ENCODE measurements around the gene FRA10AC1.

DNA sequence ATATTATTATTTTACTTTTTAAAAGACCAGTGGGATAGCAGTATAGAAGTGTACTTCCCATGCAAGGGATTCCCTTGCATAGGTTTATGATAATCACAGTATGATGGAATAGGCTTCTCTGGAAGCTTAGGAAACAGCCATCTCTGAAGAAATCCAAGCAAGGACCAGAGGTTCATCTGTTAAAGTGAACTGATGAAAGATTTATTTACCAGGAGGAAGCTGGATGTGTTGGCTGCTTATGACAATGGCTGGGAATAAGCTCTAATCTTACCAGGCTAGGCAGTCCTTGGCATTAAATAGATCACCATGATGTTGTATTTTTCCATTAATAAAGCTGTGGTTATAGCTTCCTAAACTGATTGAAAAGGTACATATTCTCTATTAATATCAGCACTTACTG lies 32.0 kb downstream of the FRA10AC1 start:
- TF ChIP-seq NFIC (IDR thresholded peaks at IDR 0.05; ENCODE audit: low read depth, low read length) (no peak), BHLHE40 (IDR thresholded peaks at IDR 0.05; ENCODE audit: borderline replicate concordance in 1 of 2, low read depth in 2 of 2, low read length in 1 of 2) (no peak), TAF1 (IDR thresholded peaks at IDR 0.05; ENCODE audit: borderline replicate concordance, low read depth, low read length) (no peak), POLR2A (IDR thresholded peaks at IDR 0.05; ENCODE audit: low read depth, low read length) (no peak), NR2F1 (conservative IDR thresholded peaks at IDR 0.05) (no peak), MYC (IDR thresholded peaks at IDR 0.05; ENCODE audit: insufficient read depth, insufficient read length, insufficient replicate concordance, low read length, severe bottlenecking) (no peak), JUND (IDR thresholded peaks at IDR 0.05; ENCODE audit: low read depth, low read length) (no peak), MTA2 (IDR thresholded peaks at IDR 0.05; ENCODE audit: low read depth) (no peak)
- TF ChIP-seq, protein P1, sequence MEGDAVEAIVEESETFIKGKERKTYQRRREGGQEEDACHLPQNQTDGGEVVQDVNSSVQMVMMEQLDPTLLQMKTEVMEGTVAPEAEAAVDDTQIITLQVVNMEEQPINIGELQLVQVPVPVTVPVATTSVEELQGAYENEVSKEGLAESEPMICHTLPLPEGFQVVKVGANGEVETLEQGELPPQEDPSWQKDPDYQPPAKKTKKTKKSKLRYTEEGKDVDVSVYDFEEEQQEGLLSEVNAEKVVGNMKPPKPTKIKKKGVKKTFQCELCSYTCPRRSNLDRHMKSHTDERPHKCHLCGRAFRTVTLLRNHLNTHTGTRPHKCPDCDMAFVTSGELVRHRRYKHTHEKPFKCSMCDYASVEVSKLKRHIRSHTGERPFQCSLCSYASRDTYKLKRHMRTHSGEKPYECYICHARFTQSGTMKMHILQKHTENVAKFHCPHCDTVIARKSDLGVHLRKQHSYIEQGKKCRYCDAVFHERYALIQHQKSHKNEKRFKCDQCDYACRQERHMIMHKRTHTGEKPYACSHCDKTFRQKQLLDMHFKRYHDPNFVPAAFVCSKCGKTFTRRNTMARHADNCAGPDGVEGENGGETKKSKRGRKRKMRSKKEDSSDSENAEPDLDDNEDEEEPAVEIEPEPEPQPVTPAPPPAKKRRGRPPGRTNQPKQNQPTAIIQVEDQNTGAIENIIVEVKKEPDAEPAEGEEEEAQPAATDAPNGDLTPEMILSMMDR (IDR thresholded peaks at IDR 0.05 in 2 of 3, conservative IDR thresholded peaks at IDR 0.05 in 1 of 3; ENCODE audit: control insufficient read depth in 2 of 3, extremely low read depth in 1 of 3, insufficient read depth in 1 of 3, low read depth in 3 of 3, low read length in 3 of 3): no peak
